Skeletal muscle tissue (tissue), 4 donors: Measurements from ENCODE around the gene DIS3L2. TPM values are rescaled to one million over a fixed set of nuclear protein-coding genes. Genes with fewer than 3 reads are reported as not detected.

Experiments used
- H3K27ac ChIP-seq: one replicate; pipeline ENCODE4 v1.7.0; 2013; ENCODE audit warnings: mild to moderate bottlenecking, low read depth, low read length, inconsistent platforms
- H3K27me3 ChIP-seq, 3 donors: one replicate each; pipeline ENCODE4 v1.7.0; 2013; ENCODE audit warnings: low read length in 3 of 3; ENCODE audit not compliant: control insufficient read depth in 3 of 3, insufficient read depth in 3 of 3
- H3K36me3 ChIP-seq, 3 donors: one replicate each; pipeline ENCODE4 v1.7.0; 2013; ENCODE audit warnings: low read length in 3 of 3; ENCODE audit not compliant: control insufficient read depth in 3 of 3, insufficient read depth in 3 of 3
- H3K4me1 ChIP-seq, 3 donors: one replicate each; pipeline ENCODE4 v1.7.0; 2013; ENCODE audit warnings: low read length in 3 of 3, mild to moderate bottlenecking in 3 of 3; ENCODE audit not compliant: control insufficient read depth in 3 of 3, insufficient read depth in 3 of 3
- H3K4me3 ChIP-seq, 3 donors: one replicate each; pipeline ENCODE4 v1.7.0; 2013; ENCODE audit warnings: low read length in 3 of 3
- H3K9ac ChIP-seq, 3 donors: one replicate each; pipeline ENCODE4 v1.7.0; 2013; ENCODE audit warnings: low read length in 3 of 3, mild to moderate bottlenecking in 3 of 3, moderate library complexity in 2 of 3, low read depth in 1 of 3
- H3K9me3 ChIP-seq, 3 donors: one replicate each; pipeline ENCODE4 v1.7.0; 2013; ENCODE audit warnings: low read length in 3 of 3; ENCODE audit not compliant: control insufficient read depth in 3 of 3
- total RNA-seq: library from RNA; depleted of rRNA; stranded (reverse); fragments of >200 nt; gene quantifications from one replicate; pipeline ENCODE4 v1.2.3, GENCODE V29; 2014
- donor health status: Osteomylitis.

Gene DIS3L2
- total RNA-seq, 1 donor from 2014 or later, result 24.0 TPM

DNA sequence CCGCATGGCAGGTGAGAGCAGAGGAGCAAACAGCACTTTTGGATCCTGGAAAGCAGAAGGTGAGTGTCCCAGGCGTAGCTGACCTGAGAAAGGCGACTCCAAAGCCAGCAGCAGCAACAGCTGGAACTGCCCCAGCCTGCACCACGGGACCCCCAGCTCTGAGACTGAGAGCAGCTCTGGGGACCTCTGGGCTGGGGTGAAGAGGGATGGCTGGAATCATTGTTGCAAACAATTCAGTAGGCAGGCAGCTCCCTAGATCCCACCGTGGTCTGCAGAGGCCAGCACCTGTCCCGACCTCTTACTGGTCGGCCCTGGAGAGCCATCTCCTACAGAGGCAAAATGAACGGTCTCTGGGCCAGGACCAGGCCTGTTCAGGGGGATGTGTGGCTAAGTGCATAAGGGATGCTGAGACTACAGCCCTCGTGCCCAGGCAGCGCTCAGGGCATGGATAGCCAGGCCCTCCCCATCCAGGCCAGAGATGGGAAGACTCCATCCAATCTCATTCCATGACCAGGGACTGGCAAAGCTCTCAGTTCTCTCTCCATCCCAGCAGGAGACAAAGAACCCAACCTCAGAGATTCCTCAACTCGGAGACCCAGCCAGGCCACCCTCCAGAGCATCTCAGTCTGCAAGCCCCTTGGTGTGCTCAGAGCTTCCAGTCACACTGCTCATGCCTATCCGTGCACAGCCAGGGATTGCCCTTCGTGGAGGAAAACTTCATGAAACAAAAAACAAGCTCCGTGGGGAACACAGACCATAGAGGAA is 378.8 kb downstream of the DIS3L2 start:
- H3K27ac ChIP-seq, result no peak overlapping the region
- peaks cover 0 to 2% (median 0%) of the 10 kb centered on the region in 3 donors for H3K36me3 ChIP-seq
- no peak overlapping the region for H3K9ac ChIP-seq
- peaks cover 0 to 4% (median 3%) of the 10 kb centered on the region in 3 donors for H3K27me3 ChIP-seq
- H3K9me3 ChIP-seq, result no peaks in the 10 kb centered on the region
- no peaks in the 10 kb centered on the region for H3K4me1 ChIP-seq
- H3K4me3 ChIP-seq, result no peak overlapping the region

DNA sequence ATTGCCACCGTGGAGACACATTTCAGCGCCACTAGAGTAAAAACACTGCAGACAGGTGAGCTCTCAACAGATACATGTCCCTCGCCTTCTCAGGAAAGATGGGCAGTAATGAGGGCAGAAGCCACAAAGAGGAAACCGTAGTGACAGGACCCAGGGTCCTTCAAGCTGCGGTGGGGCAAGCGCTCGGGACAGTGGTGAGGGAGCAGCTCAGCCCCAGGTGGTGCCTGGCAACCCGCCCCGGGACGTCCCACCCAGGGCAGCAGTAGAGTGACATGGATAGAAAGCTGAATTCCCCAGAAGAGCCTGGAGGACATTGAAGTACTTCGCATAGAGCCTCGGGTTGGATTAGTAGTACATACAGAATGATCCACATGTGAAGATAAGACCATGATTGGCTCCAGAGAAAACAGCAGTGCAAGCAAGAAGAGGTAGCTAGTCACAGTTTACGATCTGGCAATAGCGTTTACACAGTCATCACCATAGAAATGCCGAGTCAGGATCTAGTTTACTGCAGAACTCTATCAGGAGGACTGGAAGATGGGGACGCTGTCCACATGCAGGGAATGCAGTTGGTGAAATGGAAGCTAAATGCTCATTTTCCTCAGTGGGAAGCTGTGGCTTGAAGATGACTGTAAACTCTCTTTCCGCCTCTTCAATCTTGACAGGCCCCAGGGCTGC is 379.7 kb downstream of the DIS3L2 start:
- Histone ChIP-seq H3K4me3 (no peak overlapping the region), H3K27me3 (peaks cover 0 to 4% (median 4%) of the 10 kb centered on the region in 3 donors), H3K27ac (no peak overlapping the region), H3K9ac (no peak overlapping the region), H3K4me1 (no peaks in the 10 kb centered on the region), H3K36me3 (peaks cover 0 to under 1% (median 0%) of the 10 kb centered on the region in 3 donors), H3K9me3 (no peaks in the 10 kb centered on the region)

DNA sequence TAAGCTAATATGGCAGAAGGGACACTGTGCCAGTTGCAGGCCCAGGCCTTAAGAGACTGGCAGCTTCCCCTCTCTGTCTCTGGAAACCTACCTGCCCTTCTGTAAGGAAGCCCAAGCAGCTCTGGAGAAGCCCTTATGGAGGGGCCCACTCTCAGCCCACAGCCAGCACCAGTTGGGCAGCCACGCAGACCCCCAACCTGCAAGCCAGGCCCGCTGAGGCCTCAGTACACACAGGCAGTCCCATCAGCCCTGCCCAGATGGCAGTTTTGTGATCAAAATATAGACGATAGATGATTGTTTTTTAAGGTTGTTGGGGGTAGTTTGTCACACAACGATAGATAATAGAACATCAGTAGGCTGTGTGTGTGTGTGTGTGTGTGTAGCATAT is 380.2 kb downstream of the DIS3L2 start:
- Histone ChIP-seq H3K4me1 (no peaks in the 10 kb centered on the region), H3K4me3 (no peak overlapping the region), H3K9ac (no peak overlapping the region), H3K27me3 (peaks cover 0 to 4% (median 4%) of the 10 kb centered on the region in 3 donors), H3K9me3 (no peaks in the 10 kb centered on the region), H3K36me3 (no peaks in the 10 kb centered on the region), H3K27ac (no peak overlapping the region)

DNA sequence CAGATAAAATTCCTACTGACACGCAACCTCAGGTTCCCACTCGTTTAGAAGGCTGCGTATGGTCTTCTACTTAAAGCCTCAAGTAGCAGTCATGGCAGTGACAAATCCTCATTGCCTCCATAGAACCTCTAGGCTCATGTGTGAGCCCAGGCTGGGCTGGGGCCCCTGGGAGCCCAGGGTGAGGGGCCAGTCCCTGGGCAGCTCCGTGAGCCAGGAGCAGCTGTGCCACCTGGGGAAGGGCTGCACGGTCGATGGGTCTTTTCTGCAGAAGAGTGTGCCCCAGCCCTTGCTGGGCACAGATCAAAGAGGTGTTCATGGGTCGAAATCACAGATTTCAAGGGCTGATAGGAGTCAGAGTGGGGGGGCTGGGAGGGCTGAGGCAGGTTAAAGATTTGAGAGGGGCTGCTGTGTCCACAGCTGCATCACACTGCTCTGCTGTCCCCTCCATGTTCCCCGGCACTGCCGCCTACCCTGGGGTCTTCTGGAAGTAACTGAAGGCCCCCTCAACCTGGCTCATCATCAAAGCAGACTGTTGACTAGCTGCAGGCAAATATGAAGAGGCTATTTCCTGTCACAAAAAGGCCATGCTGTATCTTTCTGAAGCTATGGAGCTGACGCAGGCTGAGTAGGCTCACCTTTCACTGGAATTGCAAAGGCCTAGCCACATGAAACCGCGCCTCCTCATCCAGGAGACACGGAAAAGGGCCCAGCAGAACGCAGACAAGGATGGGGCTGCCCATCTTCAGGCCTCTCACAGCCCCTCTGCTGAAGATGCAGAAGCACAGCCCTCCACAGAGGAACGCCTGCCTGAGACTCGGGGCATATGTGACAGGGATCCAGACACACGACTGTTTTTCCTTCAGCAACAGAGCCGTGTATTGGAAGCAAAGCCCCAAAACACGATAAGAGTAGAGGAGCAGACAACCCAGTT is 381.4 kb downstream of the DIS3L2 start:
- Histone ChIP-seq H3K36me3 (no peaks in the 10 kb centered on the region), H3K4me1 (no peaks in the 10 kb centered on the region), H3K9ac (no peak overlapping the region), H3K4me3 (no peak overlapping the region), H3K27ac (no peak overlapping the region), H3K9me3 (no peaks in the 10 kb centered on the region), H3K27me3 (peaks cover 4 to 8% (median 4%) of the 10 kb centered on the region in 3 donors)

DNA sequence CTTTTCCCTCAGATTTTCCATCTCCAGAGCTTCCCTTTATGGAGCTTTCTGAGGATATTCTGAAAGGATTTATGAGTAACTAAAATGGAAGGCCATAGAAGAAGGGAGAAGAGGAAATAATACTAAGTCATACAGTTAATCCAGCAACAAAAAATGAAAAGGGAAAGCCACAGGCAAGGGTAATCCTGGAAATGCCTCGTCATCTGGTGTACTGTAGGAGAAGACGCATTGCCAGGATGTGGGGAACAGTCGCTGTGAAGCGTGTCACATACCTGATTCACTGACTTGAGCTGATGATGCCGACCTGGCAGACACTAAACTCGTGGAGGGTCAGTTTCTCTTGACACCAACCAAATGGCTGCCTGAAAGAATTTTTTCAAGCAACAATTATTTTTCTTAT is 382.3 kb downstream of the DIS3L2 start:
- no peaks in the 10 kb centered on the region for H3K36me3 ChIP-seq
- H3K27me3 ChIP-seq, result peaks cover 6 to 13% (median 11%) of the 10 kb centered on the region in 3 donors
- no peak overlapping the region for H3K9ac ChIP-seq
- H3K27ac ChIP-seq, result no peak overlapping the region
- H3K9me3 ChIP-seq, result no peaks in the 10 kb centered on the region
- no peaks in the 10 kb centered on the region for H3K4me1 ChIP-seq
- H3K4me3 ChIP-seq, result no peak overlapping the region

DNA sequence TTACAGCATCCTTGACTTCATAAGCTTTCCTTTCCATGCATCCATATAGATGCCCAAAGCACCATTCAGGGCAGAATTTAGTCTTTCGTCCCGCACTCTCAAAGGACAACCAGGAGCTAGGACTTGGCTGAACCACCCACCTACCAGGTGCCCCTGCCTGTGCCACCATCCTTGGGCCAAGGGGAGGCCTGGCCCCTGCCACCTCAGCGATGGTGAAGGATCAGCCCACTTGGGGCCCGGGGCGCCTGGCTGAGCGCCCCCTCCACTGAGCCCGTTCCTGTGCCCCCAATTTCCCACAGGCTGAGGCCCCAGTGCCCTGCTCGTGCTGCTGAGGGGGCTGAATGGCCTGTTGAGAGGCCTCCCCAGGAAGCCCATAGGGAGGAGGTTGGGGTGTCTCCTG is 383.7 kb downstream of the DIS3L2 start:
- Histone ChIP-seq H3K4me1 (peaks cover 0 to 6% (median 4%) of the 10 kb centered on the region in 3 donors), H3K36me3 (no peaks in the 10 kb centered on the region), H3K27me3 (peaks cover 20 to 27% (median 26%) of the 10 kb centered on the region in 3 donors), H3K9me3 (no peaks in the 10 kb centered on the region), H3K27ac (no peak overlapping the region), H3K4me3 (no peak overlapping the region), H3K9ac (no peak overlapping the region)

DNA sequence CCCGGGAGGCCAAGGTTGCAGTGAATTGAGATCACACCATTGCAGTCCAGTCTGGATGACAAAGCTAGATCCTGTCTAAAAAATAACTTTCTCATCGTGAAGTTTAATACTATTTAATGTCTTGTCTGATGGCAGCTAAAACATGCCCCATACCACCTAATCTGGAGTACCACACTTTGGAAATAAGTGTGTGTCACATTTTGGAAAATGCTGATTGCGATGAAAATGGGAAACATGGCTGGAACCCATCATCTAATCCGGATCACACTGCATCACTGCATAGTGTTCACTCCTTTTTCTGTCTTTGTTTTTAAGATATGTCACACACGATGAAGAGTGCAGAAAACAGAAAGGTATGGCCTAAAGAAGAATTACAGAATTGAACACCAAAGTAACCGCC is 385.9 kb downstream of the DIS3L2 start:
- Histone ChIP-seq H3K36me3 (no peaks in the 10 kb centered on the region), H3K4me3 (no peak overlapping the region), H3K27ac (no peak overlapping the region), H3K27me3 (peaks cover 42 to 47% (median 47%) of the 10 kb centered on the region in 3 donors), H3K4me1 (peaks cover 6 to 19% (median 17%) of the 10 kb centered on the region in 3 donors), H3K9ac (no peak overlapping the region), H3K9me3 (no peaks in the 10 kb centered on the region)

DNA sequence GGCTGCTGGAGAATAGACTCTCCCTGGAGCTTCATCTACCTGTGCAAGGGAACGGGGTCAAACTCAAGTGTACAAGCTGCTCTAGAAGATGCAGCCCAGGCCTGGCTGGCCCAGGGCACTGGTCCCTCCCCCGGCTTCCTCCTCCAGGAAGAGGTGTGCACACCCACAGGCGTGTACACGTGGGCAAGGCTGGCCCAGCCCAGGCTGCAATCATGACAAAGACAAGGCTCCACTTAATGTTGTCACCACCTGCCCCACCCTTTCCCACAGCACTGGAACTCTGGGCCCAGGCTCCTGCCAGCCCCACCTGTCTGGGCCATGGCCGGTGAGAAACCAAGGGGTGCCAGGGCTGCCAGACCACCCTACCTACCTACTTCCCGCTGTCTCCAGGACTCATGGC is 387.4 kb downstream of the DIS3L2 start:
- Histone ChIP-seq H3K4me1 (peaks cover 6 to 19% (median 17%) of the 10 kb centered on the region in 3 donors), H3K36me3 (no peaks in the 10 kb centered on the region), H3K27ac (no peak overlapping the region), H3K27me3 (peaks cover 57 to 62% (median 59%) of the 10 kb centered on the region in 3 donors), H3K4me3 (no peak overlapping the region), H3K9ac (no peak overlapping the region), H3K9me3 (no peaks in the 10 kb centered on the region)

DNA sequence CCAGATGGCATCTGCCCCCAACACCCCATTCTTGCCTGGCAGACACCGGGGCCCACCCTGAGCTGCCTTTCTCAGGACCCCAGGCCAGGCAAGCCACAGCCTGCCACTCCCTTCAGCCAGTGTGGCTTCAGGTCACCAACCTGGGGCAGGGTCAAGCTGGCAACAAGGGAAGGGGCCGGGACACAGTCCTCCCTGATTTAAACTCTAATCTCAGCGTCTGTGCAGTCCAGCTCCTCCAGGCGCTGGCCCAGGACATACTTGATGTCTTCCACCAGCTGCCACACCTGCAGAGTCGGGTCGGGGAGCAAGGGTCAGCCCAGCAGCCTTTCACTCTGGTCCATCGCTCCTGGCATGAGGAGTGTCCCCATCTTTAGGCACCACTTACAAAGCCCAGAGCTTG is 388.0 kb downstream of the DIS3L2 start:
- H3K9ac ChIP-seq, result no peak overlapping the region
- no peak overlapping the region for H3K4me3 ChIP-seq
- H3K36me3 ChIP-seq, result no peaks in the 10 kb centered on the region
- H3K4me1 ChIP-seq, result peaks cover 6 to 19% (median 17%) of the 10 kb centered on the region in 3 donors
- no peak overlapping the region for H3K27ac ChIP-seq
- no peaks in the 10 kb centered on the region for H3K9me3 ChIP-seq
- H3K27me3 ChIP-seq, result peaks cover 61 to 66% (median 64%) of the 10 kb centered on the region in 3 donors
